HepG2 (cell line): ENCODE results near the gene DLEC1. TPM values are rescaled to one million over a fixed set of nuclear protein-coding genes. Genes with fewer than 3 reads are reported as not detected.

Experiments
- ATAC-seq: fragments of 200-7000 bp; cut with Tn5 transposase; 3 replicates; pipeline ENCODE4 v1.9.1; 2020; ENCODE audit warnings: mild to moderate bottlenecking, moderate library complexity
- BruUV-seq: library from RNA; stranded (reverse); fragments of 400-500 nt; replicated peaks from 2 replicates; lab custom pipeline; 2021; lab: Mats Ljungman, UMichigan
- CTCF ChIA-PET: fragments of 300-600 bp; formaldehyde crosslinking; extraction: SDS; loops from one replicate; lab custom pipeline; 2021; ENCODE audit warnings: low total read pairs, inconsistent platforms, low intra/inter-chr PET ratio; lab: Yijun Ruan, JAX
- POLR2A ChIA-PET: fragments of 350-600 bp; sonication (Branson Sonifier 250); formaldehyde crosslinking; loops from one replicate; lab custom pipeline; 2020; ENCODE audit warnings: antibody characterized with exemption, inconsistent platforms; lab: Yijun Ruan, JAX
- DNase-seq: peaks from one replicate; pipeline ENCODE4 v3.0.0-alpha.2; 2015; ENCODE audit warnings: low spot score
- FAIRE-seq: peaks from 3 replicates; lab custom pipeline; 2011; peaks lifted over from hg19 to GRCh38; lab: Jason Lieb, UNC
- H2AFZ ChIP-seq: one replicate; pipeline ENCODE4 v1.6.1; 2011; ENCODE audit warnings: low read length, inconsistent platforms
- H3K27ac ChIP-seq: fragments of 300-600 bp; 3 replicates; pipeline ENCODE4 v1.8.0; 2011; ENCODE audit warnings: mixed run types, mild to moderate bottlenecking, mixed read lengths, low read length, inconsistent platforms; ENCODE audit not compliant: insufficient read depth; ENCODE audit errors: extremely low read length
- H3K27me3 ChIP-seq, 2 experiments: fragments of 200-600 bp in 1 of 2; 2 replicates in 1 of 2; 3 replicates in 1 of 2; pipeline versions ENCODE4 v1.6.0 to v1.8.0; 2011; ENCODE audit warnings: low read length in 2 of 2, mild to moderate bottlenecking in 2 of 2, moderate library complexity in 2 of 2, inconsistent platforms in 1 of 2; ENCODE audit not compliant: insufficient read depth in 2 of 2, control insufficient read depth in 1 of 2
- H3K36me3 ChIP-seq, 2 experiments: fragments of 200-600 bp in 1 of 2; replicated peaks in 1 of 2; 2 replicates in 1 of 2; 3 replicates in 1 of 2; pipeline versions ENCODE4 v1.5.1 to v1.8.0; 2011; ENCODE audit warnings: low read length in 2 of 2, inconsistent platforms in 1 of 2; ENCODE audit not compliant: insufficient read depth in 2 of 2, control insufficient read depth in 1 of 2
- H3K4me1 ChIP-seq: 2 replicates; pipeline ENCODE4 v1.5.1; 2012; ENCODE audit warnings: low read length, inconsistent platforms; ENCODE audit not compliant: insufficient read depth
- H3K4me2 ChIP-seq: 2 replicates; pipeline ENCODE4 v1.6.0; 2011; ENCODE audit warnings: low read depth, low read length, inconsistent platforms
- H3K4me3 ChIP-seq, 3 experiments: fragments of 200-600 bp in 1 of 3; sonication (generic), shearing (Covaris generic) in 1 of 3; replicated peaks in 1 of 3; 2 replicates each; pipeline ENCODE4 v1.5.1; 2011 to 2016; ENCODE audit warnings: low read length in 3 of 3, inconsistent platforms in 2 of 3, low read depth in 2 of 3, mild to moderate bottlenecking in 2 of 3, control low read depth in 1 of 3, mixed read lengths in 1 of 3; ENCODE audit not compliant: insufficient read depth in 1 of 3
- H3K79me2 ChIP-seq: one replicate; pipeline ENCODE4 v1.6.1; 2011; ENCODE audit warnings: low read length, inconsistent platforms; ENCODE audit not compliant: insufficient read depth
- H3K9ac ChIP-seq: 2 replicates; pipeline ENCODE4 v1.6.0; 2011; ENCODE audit warnings: mild to moderate bottlenecking, low read depth, low read length, inconsistent platforms; ENCODE audit not compliant: insufficient read depth
- H3K9me3 ChIP-seq: 2 replicates; pipeline ENCODE4 v1.5.1; 2012; ENCODE audit warnings: mild to moderate bottlenecking, low read length
- H4K20me1 ChIP-seq: 2 replicates; pipeline ENCODE4 v1.6.0; 2011; ENCODE audit warnings: inconsistent platforms, mild to moderate bottlenecking, low read length, moderate library complexity; ENCODE audit not compliant: insufficient read depth
- CHD4 ChIP-seq: fragments of 200-600 bp; sonication (generic); IDR thresholded peaks from 2 replicates; pipeline ENCODE4 v1.7.0; 2017; ENCODE audit warnings: mild to moderate bottlenecking, low read length, borderline replicate concordance
- GATAD1 ChIP-seq: IDR thresholded peaks from 2 replicates; pipeline ENCODE4 v1.6.1; 2016; ENCODE audit warnings: missing genetic modification reagents, missing compliant biosample characterization
- HOXA3 ChIP-seq: sonication (generic); formaldehyde crosslinking; IDR thresholded peaks from 2 replicates; pipeline ENCODE4 v1.5.0; 2020; ENCODE audit warnings: missing genetic modification reagents
- ISX ChIP-seq: sonication (generic); formaldehyde crosslinking; conservative IDR thresholded peaks from 2 replicates; pipeline ENCODE4 v1.5.0; 2020; ENCODE audit warnings: missing genetic modification reagents
- KDM2A ChIP-seq: sonication (generic); formaldehyde crosslinking; IDR thresholded peaks from 2 replicates; pipeline ENCODE4 v1.4.0; 2020; ENCODE audit warnings: low read depth, missing genetic modification reagents, borderline replicate concordance
- MIXL1 ChIP-seq: IDR thresholded peaks from 2 replicates; pipeline ENCODE4 v1.6.1; 2016
- MLLT10 ChIP-seq: sonication (generic); formaldehyde crosslinking; IDR thresholded peaks from 2 replicates; pipeline ENCODE4 v1.4.0; 2020; ENCODE audit warnings: missing genetic modification reagents
- MYPOP ChIP-seq: sonication (generic); formaldehyde crosslinking; IDR thresholded peaks from 2 replicates; pipeline ENCODE4 v1.8.1; 2023; ENCODE audit warnings: mild to moderate bottlenecking, moderate library complexity, missing genetic modification reagents
- NAIF1 ChIP-seq: sonication (generic); formaldehyde crosslinking; IDR thresholded peaks from 2 replicates; pipeline ENCODE4 v1.5.0; 2020; ENCODE audit warnings: mild to moderate bottlenecking, missing genetic modification reagents, borderline replicate concordance
- NFKBIZ ChIP-seq: IDR thresholded peaks from 2 replicates; pipeline ENCODE4 v1.6.1; 2018; ENCODE audit warnings: missing genetic modification reagents, missing compliant biosample characterization
- RAD51 ChIP-seq: fragments of 450-650 bp; IDR thresholded peaks from 2 replicates; pipeline ENCODE4 v1.6.1; 2016; ENCODE audit warnings: borderline replicate concordance
- RFXAP ChIP-seq: sonication (generic); formaldehyde crosslinking; IDR thresholded peaks from 2 replicates; pipeline ENCODE4 v1.4.0; 2020; ENCODE audit warnings: missing genetic modification reagents, borderline replicate concordance
- SRY ChIP-seq: sonication (generic); formaldehyde crosslinking; IDR thresholded peaks from 2 replicates; pipeline ENCODE4 v1.8.0; 2022; ENCODE audit warnings: mild to moderate bottlenecking, missing genetic modification reagents
- ZBTB38 ChIP-seq: sonication (generic); formaldehyde crosslinking; IDR thresholded peaks from 2 replicates; pipeline ENCODE4 v1.5.1; 2020; ENCODE audit warnings: mild to moderate bottlenecking, missing genetic modification reagents
- ZFP62 ChIP-seq: sonication (generic); formaldehyde crosslinking; IDR thresholded peaks from 2 replicates; pipeline ENCODE4 v1.4.0; 2020; ENCODE audit warnings: missing genetic modification reagents
- ZNF143 ChIP-seq: sonication (generic); formaldehyde crosslinking; IDR thresholded peaks from 2 replicates; pipeline ENCODE4 v1.4.0; 2020; ENCODE audit warnings: missing genetic modification reagents
- ZNF20 ChIP-seq: sonication (generic); formaldehyde crosslinking; IDR thresholded peaks from 2 replicates; pipeline ENCODE4 v1.4.0; 2020; ENCODE audit warnings: mild to moderate bottlenecking, moderate library complexity, missing genetic modification reagents
- ZNF484 ChIP-seq: sonication (generic); formaldehyde crosslinking; IDR thresholded peaks from 2 replicates; pipeline ENCODE4 v1.5.1; 2020; ENCODE audit warnings: mild to moderate bottlenecking, low read depth, missing genetic modification reagents, borderline replicate concordance
- ZNF646 ChIP-seq: sonication (generic); formaldehyde crosslinking; IDR thresholded peaks from 2 replicates; pipeline ENCODE4 v1.9.0; 2021; ENCODE audit warnings: mild to moderate bottlenecking, missing genetic modification reagents
- ZNF878 ChIP-seq: sonication (generic); formaldehyde crosslinking; IDR thresholded peaks from 2 replicates; pipeline ENCODE4 v1.8.1; 2023; ENCODE audit warnings: mild to moderate bottlenecking, missing genetic modification reagents, moderate library complexity
- ZSCAN20 ChIP-seq: sonication (generic); formaldehyde crosslinking; IDR thresholded peaks from 2 replicates; pipeline ENCODE4 v1.4.0; 2020; ENCODE audit warnings: missing genetic modification reagents, mild to moderate bottlenecking, borderline replicate concordance
- WGBS: methylation state at CpG from one replicate; pipeline ENCODE4 v1.1.6; 2017; ENCODE audit warnings: low lambda C conversion rate; 5-methylcytosine and 5-hydroxymethylcytosine counted together
- in situ Hi-C: cut with HindIII; loops from 2 replicates; pipeline ENCODE4 v1.10.0; 2017; ENCODE audit warnings: low pct_unique_long_range_greater_than_20kb; ENCODE audit not compliant: extremely low pct_ligation_motif_present
- intact Hi-C: fragments of 100-400 bp; cut with micrococcal nuclease; formaldehyde crosslinking; loops from one replicate; pipeline ENCODE4 v1.10.0; 2022; ENCODE audit not compliant: unreplicated experiment
- polyA plus RNA-seq, 8 experiments: library from polyadenylated mRNA; depleted of rRNA in 3 of 8; stranded (reverse) in 7 of 8; unstranded in 1 of 8; fragments of >200 nt; fragmentation: Illumina TruSeq in 4 of 8; extraction: Trizol in 4 of 8; gene quantifications; 2 replicates each; pipeline versions ENCODE4 v1.2.1 to v1.2.3, GENCODE V29; 2011 to 2016; ENCODE audit warnings: low read depth in 4 of 8, missing spikeins in 1 of 8, mixed read lengths in 1 of 8; ENCODE audit not compliant: insufficient read depth in 1 of 8
- total RNA-seq, 5 experiments: library from RNA; depleted of rRNA; stranded (reverse); fragments of >200 nt; fragmentation: Illumina TruSeq; extraction: Trizol; gene quantifications; 2 replicates each; pipeline ENCODE4 v1.2.3, GENCODE V29; 2016; ENCODE audit warnings: low read depth in 1 of 5

The DLEC1 gene
- total and polyA plus RNA-seq, 2 of the 13 experiments (the other 11 are each of a cell fraction or from before 2014, with no cell fraction given): 0.09 TPM; not detected in 1

GRCh38 chr3:38085943-38086324, 46.9 kb downstream of the DLEC1 start (continued):
- no peak for TF ChIP-seq ZNF484 (CRISPR knock-in tag)
- TF ChIP-seq KDM2A: no peak
- no peak for TF ChIP-seq ZNF878 (CRISPR knock-in tag)
- TF ChIP-seq ISX (CRISPR knock-in tag): no peak
- no peak for TF ChIP-seq MIXL1
- no peak for TF ChIP-seq MYPOP (CRISPR knock-in tag)
- TF ChIP-seq NFKBIZ: no peak

GRCh38 chr3:38086496-38086895, 47.5 kb downstream of the DLEC1 start:
- FAIRE-seq (no peak), ATAC-seq (no peak), DNase-seq (no peak)
- WGBS: 52% methylated on average over 3 of the region's 3 CpGs
- no peak overlapping the region for H3K4me3 ChIP-seq
- intact Hi-C loops (no loop called here), in situ Hi-C loops (no loop called here)
- no peaks in the 10 kb centered on the region for H3K9me3 ChIP-seq
- BruUV-seq: no TSS peak
- H3K4me1 ChIP-seq: no peaks in the 10 kb centered on the region
- ChIA-PET POLR2A (no interaction called here), CTCF (no interaction called here)
- no peaks in the 10 kb centered on the region for H3K36me3 ChIP-seq
- no peaks in the 10 kb centered on the region for H4K20me1 ChIP-seq
- H3K9ac ChIP-seq: no peak overlapping the region
- H3K79me2 ChIP-seq: no peaks in the 10 kb centered on the region
- peaks cover 0 to 8% of the 10 kb centered on the region in 2 experiments; a peak in 2 of 5 replicates for H3K27me3 ChIP-seq
- no peak overlapping the region for H3K27ac ChIP-seq
- H2AFZ ChIP-seq: no peak overlapping the region
- H3K4me2 ChIP-seq: no peak overlapping the region
- no peak for TF ChIP-seq NAIF1 (CRISPR knock-in tag)
- no peak for TF ChIP-seq SRY (CRISPR knock-in tag)
- no peak for TF ChIP-seq ZNF646 (CRISPR knock-in tag)
- TF ChIP-seq ZNF20: no peak
- TF ChIP-seq ZBTB38 (CRISPR knock-in tag): no peak
- no peak for TF ChIP-seq GATAD1 (CRISPR knock-in tag)
- TF ChIP-seq CHD4: no peak
- TF ChIP-seq RFXAP (CRISPR knock-in tag): no peak
- TF ChIP-seq ZFP62: no peak
- no peak for TF ChIP-seq HOXA3 (CRISPR knock-in tag)
- TF ChIP-seq ZSCAN20 (CRISPR knock-in tag): no peak
- no peak for TF ChIP-seq ZNF143 (CRISPR knock-in tag)
- TF ChIP-seq RAD51: no peak
- no peak for TF ChIP-seq MLLT10 (CRISPR knock-in tag)
